ENCODE measurements around the gene ZNF280B.

DNA sequence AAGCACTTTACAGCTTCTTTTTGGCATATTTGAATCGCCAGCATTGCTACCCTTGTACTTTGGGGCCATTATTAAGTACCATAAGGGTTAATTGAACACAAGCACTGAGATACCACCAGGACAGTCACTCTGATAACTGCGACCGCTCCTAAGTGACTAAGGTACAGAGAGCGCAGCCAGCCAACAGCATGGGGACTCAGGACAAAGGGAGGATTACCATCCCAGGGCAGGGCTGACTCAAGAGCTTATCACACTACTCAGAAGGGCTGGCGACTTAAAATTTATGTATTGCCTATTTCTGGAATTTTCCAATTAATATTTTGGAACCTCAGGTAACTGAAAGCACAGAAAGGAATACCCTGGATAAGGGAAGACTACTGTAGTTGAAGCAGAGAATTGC, 11.0 kb upstream of the ZNF280B start:
- TF ChIP-seq, protein P1, sequence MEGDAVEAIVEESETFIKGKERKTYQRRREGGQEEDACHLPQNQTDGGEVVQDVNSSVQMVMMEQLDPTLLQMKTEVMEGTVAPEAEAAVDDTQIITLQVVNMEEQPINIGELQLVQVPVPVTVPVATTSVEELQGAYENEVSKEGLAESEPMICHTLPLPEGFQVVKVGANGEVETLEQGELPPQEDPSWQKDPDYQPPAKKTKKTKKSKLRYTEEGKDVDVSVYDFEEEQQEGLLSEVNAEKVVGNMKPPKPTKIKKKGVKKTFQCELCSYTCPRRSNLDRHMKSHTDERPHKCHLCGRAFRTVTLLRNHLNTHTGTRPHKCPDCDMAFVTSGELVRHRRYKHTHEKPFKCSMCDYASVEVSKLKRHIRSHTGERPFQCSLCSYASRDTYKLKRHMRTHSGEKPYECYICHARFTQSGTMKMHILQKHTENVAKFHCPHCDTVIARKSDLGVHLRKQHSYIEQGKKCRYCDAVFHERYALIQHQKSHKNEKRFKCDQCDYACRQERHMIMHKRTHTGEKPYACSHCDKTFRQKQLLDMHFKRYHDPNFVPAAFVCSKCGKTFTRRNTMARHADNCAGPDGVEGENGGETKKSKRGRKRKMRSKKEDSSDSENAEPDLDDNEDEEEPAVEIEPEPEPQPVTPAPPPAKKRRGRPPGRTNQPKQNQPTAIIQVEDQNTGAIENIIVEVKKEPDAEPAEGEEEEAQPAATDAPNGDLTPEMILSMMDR (IDR thresholded peaks at IDR 0.05) = no peak
- TF ChIP-seq POLR2A (IDR thresholded peaks at IDR 0.05) = no peak
